ENCODE data around the gene PARK7. TPM values are rescaled to one million over a fixed set of nuclear protein-coding genes. Genes with fewer than 3 reads are reported as not detected.
"Not testable (repeated sequence)": the region's sequence is repeated elsewhere in the genome, so short reads cannot be mapped to it uniquely, and the experiment has no call there.

Gene PARK7
- total RNA-seq, 1 experiment from 2014 or later, result 257 TPM

DNA sequence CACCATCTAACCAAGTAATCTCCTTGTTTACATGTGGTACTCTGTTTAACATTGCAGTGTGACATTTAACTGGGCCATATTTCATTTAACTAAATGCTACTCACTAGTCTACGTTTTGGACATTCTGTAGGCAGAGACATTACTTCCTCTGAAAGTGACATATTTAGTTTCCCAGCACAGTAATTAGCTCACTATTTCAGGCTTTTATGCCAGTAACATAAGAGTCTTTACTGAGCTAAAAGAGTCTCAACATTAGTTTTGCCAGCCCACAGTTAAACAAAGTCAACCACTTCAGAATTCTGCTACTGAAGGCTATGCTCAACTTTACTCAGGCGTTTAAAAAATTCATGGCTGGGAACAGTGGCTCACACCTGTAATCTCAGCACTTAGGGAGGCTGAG, 18.3 kb upstream of the PARK7 start:
- no peak for DNase-seq (ENCODE audit: low read depth)

DNA sequence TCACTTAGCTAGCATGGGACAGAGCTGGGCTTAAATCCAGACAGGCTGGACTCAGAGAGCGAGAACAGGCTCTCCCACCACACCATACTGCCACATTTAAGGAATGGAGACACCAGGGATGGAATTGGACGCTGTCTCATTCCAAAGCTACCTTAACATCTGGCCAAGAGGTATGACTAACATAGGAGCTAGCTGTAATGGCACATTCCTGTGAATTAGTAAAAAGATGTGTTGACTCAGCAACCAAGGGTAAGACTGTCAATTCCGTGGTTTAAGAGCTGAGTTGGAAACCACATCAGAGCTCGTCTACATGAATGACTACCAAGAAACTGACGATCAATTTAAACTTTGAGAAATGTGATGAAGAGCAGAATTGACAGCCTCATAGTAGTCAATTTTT, 12.6 kb upstream of the PARK7 start:
- peak; percentile 84 for DNase-seq (ENCODE audit: low read depth)

DNA sequence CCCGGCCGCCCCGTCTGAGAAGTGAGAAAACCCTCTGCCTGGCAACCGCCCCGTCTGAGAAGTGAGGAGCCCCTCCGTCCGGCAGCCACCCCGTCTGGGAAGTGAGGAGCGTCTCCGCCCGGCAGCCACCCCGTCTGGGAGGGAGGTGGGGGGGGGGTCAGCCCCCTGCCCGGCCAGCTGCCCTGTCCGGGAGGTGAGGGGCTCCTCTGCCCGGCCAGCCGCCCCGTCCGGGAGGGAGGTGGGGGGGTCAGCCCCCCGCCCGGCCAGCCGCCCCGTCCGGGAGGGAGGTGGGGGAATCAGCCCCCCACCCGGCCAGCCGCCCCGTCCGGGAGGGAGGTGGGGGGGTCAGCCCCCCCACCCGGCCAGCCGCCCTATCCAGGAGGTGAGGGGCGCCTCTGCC, 8.7 kb upstream of the PARK7 start:
- DNase-seq (ENCODE audit: low read depth), result not testable (repeated sequence)

DNA sequence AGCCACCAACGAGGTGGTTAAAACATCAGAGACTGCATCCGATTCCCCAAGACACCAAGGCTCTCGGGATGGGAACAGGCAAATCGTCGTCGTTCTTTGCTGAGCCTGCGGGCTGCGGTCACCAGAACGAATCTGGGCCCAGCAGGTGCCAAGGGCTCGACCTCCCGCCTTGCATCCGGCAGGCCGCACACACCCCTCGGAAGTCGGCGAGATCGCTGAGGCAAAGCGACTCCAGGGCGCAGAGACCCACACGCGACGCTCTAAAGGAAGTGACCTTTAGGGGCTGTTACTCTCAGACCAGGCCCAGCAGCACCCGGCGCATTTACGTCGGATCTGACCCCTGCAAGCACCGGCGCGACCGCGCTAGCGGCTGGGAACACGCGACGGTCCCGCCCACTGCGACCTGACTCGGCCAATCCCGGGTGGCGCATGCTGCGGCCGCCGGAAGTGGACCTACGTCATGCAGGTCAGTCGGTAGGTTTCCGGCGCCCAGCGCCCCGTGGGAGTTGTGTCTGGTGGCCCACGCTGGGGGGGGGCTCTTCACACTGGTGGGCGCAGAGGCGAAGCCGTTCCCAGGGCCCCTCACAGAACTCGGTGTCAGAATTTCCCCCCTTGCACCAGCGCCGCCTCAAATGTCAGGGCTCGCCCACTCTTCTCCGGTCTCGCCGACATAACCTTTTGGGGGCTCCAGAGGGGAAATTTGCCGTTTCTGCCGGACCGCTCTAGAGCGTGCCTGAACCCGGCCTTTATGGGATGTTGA, 7.5 kb upstream of the PARK7 start:
- DNase-seq (ENCODE audit: low read depth), result peak; percentile 78

DNA sequence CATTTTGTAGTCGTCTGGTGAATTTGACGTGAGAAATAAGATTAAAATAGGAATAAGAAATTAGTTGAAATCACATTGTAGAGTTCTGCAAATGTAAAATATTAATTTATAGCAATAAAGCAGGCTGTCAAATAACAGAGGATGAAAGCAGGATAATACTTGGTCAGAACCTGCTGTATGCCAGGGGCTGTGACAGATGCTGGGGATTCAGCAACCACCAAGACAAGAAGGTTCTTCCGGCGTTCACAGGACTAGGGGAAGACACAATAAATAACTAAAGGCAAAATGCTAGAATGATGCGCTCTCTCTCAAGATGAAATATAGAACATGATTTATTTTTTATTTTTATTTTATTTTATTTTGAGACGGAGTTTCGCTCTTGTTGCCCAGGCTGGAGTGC, 6.8 kb upstream of the PARK7 start:
- no peak for DNase-seq (ENCODE audit: low read depth)

DNA sequence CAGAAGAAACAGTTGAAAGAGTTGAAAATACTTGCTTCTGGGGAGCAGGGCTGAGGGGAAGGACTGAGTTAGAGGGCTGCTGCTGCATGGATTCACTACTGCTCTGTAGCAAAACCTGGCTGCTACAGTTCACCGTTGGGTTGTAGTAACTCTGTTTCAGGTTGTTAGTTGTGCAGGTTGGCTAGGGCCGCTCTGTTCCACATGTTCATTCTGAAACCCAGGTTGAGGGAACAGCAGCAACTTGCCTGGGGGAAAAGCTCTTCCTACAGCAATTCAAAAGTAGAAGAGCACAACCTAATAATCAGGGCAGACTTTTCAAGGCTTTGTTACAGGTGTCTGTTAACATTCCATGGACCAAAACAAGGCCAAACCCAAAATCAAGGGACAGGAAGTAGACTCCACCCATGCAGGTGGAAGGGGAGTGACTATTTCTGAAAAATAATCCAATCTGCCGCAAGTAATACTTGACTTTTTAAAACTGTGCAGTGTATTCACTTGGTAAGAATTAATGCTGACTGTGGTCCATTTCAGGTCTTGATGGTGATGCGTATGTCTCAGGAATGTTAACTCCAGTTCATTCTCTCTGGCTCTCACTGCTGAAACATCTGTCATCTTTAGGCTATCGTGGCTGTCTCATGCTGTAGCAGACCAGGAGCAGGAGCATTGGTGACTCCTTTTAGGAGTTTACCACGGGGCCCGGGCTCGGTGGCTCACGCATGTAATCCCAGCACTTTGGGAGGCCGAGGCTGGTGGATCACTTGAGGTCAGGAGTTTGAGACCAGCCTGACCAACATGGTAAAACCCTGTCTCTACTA, 5.1 kb upstream of the PARK7 start:
- peak; percentile 49 for DNase-seq (ENCODE audit: low read depth)

DNA sequence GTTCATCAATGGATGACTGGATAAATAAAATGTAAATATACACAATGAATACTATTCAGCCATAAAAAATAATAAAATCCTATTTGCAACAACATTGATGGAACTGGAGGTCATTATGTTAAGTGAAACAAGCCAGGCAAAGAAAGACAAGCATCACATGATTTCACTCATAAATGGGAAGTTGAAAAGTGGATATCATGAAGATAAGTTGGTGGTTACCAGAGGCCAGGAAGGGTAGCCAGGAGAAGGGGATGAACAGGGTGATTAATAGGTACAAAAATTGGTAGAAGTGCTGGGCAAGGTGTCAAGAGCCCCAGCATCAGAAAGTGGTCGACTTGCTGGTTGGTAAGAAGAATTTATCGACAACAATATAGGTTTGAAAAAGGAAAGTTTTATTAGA, 1.3 kb upstream of the PARK7 start:
- DNase-seq (ENCODE audit: low read depth), result no peak

DNA sequence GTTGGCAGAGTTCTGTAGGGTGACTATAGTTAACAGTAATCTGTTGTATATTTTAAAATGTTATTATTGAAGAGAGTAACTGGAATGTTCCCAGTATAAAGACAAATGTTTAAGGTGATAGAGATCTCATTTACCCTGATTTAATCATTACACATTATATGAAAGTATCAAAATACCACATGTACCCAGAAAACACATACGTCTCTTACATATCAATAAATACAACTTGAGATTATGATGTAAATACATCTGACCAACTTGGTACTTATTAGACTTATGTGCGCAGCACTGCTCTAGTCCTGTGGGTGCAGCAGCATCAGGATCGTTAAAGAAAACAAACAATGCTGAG, 670 bp upstream of the PARK7 start:
- DNase-seq (ENCODE audit: low read depth), result no peak

DNA sequence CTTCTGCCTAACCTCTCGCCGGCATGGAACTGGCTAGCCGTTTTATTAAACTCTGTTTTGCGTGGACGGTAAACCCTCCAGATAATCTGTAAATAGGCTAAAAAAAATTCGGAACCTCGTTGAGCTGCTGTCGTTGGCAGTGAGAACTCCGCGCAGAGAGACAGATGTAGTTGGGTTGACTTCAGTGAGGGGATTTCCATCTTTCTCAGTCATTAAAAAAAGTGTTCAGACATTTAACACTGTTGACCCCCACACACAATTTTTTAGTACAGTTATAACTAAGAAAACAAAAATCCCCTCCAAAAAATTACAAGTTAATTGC, 464 bp downstream of the PARK7 start:
- no peak for DNase-seq (ENCODE audit: low read depth)

DNA sequence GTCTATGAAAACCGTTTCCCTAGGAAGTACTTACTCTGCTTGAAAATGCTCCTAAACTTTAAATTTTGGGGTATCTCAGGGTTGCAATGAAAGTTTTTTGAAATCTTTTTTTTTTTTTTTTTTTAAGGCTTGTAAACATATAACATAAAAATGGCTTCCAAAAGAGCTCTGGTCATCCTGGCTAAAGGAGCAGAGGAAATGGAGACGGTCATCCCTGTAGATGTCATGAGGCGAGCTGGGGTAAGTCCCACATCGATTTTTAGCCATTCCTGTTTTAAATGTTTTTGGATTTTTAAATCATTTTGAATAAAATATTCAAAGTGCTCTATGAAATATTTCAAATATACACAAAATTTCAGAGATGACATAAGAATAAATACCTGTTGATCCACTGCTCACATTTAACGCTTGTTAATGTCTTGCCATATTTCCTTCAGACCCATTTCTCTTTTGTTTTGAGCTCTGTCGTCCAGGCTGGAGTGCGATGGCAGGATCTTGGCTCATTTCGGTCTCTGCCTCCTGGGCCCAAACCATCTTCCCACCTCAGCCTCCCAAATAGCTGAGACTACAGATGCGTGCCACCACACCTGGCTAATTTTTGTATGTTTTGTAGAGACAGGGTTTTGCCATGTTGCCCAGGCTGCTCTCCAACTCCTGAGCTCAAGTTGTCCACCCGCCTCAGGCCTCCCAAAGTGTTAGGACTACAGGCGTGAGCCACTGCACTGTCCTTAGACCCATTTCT, 1.3 kb downstream of the PARK7 start:
- DNase-seq (ENCODE audit: low read depth), result no peak

DNA sequence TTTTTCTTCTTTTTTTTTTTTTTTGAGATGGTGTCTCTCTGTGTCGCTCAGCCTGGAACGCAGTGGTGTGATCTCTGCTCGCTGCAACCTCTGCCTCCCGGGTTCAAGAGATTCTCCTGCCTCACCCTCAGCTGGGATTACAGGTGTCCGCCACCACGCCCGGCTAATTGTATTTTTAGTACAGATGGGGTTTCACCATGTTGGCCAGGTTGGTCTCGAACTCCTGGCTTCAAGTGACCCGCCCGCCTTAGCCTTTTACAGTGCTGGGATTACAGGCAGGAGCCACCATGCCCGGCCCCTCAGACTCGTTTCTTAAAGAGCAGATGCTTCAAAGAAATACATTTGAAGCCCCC, 1.8 kb downstream of the PARK7 start:
- not testable (repeated sequence) for DNase-seq (ENCODE audit: low read depth)

DNA sequence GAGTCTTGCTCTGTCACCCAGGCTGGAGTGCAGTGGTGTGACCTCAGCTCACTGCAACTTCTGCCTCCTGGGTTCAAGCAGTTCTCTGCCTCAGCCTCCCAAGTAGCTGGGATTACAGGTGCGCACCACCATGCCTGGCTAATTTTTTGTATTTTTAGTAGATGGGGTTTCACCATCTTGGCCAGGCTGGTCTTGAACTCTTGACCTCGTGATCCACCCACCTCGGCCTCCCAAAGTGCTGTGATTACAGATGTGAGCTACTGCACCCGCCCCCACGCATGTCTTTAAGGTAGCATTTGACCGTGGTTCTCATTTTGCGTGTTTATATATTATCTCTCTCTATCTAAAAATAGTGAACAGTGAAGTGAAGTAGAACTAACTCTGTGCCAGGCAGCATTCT, 2.3 kb downstream of the PARK7 start:
- not testable (repeated sequence) for DNase-seq (ENCODE audit: low read depth)

DNA sequence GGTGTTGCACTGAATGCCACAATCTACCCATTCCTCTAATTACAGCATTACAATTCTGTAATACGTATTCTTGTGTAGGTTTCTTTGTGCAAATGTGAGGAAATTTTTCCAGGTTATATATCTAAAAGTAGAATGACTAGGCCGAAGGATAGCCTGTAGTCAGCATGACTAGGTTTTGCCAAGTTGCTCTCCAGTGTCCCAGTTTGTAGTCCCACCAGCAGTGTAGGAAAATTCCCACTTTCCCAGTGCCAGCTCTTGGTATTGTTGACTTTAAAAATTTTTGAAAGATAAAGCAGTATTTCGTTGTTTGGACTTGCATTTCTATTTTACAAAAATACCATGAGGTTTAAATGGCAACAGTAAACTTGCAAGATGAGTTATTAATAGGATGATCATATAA, 3.0 kb downstream of the PARK7 start:
- no peak for DNase-seq (ENCODE audit: low read depth)

DNA sequence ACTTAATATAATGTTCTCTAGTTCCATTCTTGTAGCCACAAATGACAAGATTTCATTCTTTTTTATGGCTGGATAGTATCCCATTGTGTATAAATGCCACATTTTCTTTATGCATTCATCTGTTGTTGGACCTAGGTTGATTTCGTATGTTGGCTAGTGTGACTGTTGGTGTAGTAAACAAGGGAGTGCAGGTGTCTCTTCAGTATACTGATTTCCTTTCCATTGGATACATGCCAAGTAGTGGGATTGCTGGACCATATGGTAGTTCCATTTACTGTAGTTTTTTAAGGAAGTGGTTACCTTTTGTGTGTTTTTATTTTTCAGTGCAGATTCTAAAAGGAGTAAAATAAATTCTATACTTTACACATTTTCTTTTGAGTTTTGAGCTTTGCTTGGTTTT, 5.7 kb downstream of the PARK7 start:
- DNase-seq (ENCODE audit: low read depth), result no peak

DNA sequence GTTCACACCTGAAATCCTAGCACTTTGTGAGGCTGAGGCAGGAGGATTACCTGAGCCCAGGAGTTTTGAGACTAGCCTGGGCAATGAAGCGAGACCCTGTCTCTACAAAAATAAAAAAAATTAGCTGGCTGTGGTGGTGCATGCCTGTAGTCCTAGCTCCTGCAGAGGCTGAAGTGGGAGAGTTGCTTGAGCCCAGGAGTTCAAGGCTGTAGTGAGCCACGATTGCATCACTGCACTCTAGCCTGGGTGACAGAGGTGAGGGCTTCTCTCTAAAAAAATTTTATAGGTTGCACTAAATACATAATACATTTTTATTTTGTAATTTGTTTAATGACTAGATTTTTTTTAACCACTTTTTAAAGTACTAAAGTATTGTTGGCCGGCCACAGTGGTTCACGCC, 6.1 kb downstream of the PARK7 start:
- no peak for DNase-seq (ENCODE audit: low read depth)

DNA sequence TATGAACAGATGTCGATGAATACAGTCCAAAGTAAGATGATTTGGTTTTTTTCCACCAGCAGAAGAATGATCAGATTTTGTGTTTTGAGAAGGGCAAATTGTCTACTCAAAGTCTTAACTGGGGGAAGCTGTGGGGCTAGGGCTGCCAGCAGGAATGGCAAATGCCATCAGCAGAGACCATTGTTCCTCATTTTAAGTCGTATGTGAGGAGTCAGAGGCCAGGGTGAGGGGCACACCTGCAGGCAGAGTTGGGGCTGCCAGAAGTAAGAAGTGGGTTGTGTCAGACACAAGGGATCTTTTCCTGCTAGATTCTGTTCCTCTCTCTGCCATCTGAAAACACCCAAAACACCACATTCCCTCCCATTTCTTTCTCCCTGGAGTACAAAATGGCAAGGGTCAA, 8.7 kb downstream of the PARK7 start:
- DNase-seq (ENCODE audit: low read depth), result no peak

DNA sequence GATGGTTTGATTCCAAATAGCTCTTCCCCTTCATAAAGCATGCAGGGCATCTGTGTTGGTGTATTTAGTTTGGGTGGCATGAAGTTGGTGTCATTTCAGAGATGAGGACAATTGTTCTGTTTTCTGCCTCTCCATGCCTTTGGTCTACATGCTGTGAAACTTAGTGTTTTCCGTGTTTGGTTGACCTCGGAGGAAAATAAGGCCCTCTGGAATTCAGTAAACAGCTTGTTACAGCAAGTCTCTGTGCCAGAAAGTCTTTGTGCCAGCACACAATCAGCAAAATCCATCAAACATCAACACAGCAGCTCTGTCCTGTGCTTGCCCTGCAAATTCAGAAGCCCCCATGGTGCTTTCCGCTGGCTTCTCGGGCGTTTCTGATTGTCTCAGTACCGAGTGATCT, 9.5 kb downstream of the PARK7 start:
- DNase-seq (ENCODE audit: low read depth), result no peak

DNA sequence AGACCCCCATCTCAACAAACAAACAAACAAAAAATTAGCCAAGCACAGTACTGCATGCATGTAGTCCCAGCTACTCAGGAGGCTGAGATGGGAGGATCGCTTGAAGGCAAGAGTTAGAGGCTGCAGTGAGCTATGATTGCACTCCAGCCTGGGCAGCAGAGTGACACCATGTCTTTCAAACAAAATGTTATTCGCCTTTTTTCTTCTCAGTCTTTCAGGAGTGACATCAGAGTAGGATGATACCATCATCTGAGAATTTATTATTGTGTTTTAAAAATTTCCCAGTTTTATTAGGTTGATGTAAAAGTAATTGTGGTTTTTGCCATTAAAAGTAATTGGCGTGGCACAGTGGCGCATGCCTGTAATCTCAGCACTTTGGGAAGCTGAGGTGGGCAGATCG, 10.8 kb downstream of the PARK7 start:
- DNase-seq (ENCODE audit: low read depth), result no peak

DNA sequence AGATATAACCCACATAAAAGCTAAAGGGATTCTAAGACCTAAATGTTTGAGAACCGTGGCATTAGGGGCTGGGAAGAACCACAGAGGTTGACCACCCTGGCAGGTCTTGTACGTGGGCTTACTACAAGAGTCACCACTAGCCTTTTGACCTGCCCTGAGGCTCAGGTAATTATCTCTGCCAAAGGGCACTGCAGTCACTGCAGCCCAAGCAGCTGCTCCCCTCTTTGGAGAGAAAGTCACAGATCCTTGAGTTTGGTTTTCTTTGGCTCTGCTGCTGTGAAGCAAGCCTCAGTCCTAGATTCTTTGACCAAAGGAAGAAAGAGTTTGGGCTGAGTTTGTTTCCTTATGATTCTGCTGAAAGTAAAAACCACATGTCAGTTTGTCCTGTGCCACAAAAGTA, 11.6 kb downstream of the PARK7 start:
- no peak for DNase-seq (ENCODE audit: low read depth)

DNA sequence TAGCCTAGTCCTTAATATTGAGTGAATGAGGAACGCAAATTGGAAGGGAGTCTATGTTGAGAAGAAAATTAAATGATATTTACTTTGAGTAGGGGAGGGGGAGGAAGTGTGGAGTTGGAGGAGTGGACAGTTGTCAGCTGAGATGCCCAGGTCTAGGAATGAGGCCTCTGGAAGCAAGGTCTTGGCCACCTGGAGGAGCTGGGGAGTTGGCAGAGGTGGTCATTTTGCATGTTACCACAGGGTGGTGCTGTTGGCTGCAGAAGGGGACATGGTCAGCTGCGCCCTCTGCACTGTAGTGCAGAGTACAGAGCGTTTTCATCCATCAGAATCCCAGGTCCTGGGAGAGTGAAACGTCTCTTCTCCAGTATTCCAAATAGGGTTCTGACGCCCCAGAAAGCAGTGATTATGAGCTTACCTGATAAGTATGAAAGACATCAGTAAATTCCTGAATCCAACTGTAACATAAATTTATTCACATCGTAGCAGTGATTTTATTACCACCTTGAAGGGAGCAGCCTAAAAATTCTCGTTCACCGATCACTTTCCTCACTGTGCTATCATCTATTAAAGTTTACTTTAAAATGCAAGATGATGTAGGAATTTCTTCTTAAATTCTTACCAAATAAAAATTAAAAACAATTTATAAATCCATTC, 13.8 kb downstream of the PARK7 start:
- DNase-seq (ENCODE audit: low read depth), result peak; percentile 72

DNA sequence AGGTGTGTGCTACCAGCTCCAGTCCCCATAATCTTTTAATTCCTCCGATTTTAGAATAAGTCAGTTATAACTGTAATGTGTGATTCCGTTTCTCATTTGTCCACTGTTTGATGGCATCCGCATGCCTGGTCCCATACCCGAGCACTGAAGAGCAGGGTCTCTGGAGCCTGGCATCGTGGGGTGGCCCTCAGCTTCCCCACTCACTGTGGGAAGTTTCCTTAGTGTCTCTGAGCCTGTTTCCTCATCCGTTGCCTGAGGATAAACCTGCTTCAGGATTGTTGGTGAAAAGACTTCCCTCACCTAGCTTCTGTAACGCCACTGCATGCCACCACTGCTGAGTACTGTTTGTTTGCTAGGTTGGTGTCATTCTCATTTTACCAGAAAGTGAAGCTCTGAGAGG, 19.5 kb downstream of the PARK7 start:
- no peak for DNase-seq (ENCODE audit: low read depth)

DNA sequence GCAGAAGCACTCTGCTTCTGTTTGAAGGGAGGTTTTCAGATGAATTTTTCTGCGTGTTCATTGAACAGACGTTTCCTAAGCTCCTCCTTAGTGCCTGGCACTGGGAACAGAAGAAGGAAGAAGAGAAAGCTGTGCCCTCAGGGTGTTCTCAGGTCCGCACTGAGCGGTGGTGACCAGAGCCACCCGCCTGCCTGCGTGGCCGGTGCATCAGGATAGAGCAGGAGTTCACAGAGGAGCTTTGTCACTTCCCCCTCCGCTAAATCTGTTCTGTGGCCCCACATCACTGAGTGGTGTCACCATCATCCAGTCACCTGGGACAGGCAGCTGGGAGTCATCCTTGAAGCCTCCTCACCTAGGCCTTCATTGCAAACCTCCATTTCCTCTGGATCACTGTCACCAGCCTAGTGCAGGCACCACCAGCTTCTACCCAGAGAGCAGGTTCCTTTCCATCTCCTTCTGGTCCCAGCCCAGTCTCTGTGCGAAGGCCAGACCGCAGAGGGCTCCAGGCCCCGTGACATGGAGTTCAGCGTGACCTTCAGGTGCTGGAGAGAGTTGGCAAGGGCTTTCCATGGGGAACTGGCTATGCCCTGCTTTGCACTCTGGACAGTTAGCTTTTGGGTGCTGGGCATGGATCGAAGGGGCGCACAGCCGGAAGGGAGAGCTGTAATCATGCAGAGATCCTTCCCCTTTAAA, 21.7 kb downstream of the PARK7 start:
- no peak for DNase-seq (ENCODE audit: low read depth)
